NCI-H748 (cell line): ENCODE data around the gene CPM.
A peak's percentile ranks its signal among the peaks of the same experiment; 100 is the strongest.
"Not testable (repeated sequence)": the region's sequence is repeated elsewhere in the genome, so short reads cannot be mapped to it uniquely, and the experiment has no call there.

ENCODE experiments used
- DNase-seq: peaks from one replicate; lab custom pipeline; 2025; ENCODE audit not compliant: unreplicated experiment; lab: John Stamatoyannopoulos, UW

Gene CPM

DNA sequence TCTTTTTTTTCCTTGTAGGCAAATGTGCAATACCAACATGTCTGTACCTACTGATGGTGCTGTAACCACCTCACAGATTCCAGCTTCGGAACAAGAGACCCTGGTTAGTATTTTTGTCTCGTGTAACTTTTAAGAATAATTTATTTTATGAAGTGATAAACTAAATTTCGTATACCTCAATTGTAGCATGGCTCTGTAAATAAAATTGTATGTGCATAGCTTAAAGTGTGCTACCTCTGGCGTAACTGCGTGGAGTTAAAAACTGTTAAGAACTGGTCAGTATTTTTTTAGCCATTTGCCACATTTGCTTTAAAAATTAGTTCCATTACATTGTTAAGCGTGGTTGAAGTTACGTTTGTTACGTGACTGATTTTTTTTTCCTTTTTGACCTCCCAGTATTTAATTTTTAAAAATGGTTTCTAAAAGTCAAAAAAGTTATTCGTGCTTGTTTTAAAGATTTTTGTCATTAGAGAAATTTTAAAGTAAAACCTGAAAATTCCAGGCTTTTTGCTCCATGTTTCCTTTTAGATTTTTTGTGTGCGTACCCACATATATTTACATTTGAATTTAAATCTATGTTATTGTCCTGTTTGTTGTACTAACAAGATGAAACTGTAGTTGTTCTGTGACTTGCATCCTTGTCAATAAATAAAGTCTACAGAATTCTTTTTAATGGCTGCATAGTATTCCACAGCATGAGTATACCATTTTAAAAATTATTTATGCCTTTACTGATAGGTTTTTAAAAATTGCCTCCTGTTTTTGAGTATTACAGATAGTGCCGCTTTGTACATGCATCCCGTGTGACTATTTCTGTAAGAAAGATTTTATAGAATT lies 123.6 kb downstream of the CPM start:
- no peak for DNase-seq

- peak; percentile 97 for DNase-seq
Measured at GRCh38 chr12:68808388-68809189, 124.4 kb downstream of the CPM start.

DNA sequence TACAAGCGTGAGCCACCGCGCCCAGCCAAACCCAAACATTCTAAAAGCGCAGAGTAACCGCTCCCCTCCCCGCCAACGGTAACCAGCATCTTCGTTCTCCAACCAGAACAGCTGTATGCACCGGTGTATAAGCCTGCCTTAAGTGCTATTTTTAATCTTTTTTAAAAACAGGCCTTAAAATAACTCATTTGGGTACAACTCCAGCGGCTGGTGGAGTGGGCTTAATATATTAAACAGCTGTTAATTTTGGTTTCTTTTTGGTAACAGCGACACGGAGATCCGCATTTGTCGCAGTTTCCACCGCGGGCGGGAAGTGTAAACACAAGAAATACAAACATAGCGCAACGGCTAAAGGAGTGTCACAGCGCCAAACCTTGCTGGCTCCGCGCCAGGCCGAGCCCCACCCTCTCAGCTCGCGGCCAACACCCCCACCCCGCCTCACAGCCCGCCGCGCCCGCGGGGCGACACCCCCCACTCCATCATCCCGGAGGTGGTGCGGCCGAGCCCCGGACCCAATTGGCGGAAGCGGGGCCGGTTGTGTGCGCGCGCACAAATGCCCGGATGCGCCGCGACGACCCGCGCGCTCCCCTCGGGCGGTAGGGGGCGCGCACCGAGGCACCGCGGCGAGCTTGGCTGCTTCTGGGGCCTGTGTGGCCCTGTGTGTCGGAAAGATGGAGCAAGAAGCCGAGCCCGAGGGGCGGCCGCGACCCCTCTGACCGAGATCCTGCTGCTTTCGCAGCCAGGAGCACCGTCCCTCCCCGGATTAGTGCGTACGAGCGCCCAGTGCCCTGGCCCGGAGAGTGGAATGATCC lies 125.2 kb downstream of the CPM start, which contains the start of gene MDM2:
Gene MDM2, plus strand, starts transcription at position 602 of the 812 bp plus-strand sequence. CDS start 301 bp downstream, outside the sequence.
- DNase-seq, result peak; percentile 98

DNA sequence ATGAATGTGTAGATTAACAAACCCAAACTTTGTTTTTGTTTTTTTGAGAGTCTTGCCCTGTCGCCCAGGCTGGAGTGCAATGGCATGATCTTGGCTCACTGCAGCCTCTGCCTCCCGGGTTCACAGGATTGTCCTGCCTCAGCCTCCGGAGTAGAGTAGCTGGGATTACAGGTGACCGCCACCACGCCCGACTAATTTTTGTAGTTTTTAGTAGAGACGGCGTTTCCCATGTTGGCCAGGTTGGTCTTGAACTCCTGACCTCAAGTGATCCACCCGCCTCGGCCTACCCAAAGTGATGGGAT lies 125.7 kb downstream of the CPM start:
- DNase-seq, result not testable (repeated sequence)

DNA sequence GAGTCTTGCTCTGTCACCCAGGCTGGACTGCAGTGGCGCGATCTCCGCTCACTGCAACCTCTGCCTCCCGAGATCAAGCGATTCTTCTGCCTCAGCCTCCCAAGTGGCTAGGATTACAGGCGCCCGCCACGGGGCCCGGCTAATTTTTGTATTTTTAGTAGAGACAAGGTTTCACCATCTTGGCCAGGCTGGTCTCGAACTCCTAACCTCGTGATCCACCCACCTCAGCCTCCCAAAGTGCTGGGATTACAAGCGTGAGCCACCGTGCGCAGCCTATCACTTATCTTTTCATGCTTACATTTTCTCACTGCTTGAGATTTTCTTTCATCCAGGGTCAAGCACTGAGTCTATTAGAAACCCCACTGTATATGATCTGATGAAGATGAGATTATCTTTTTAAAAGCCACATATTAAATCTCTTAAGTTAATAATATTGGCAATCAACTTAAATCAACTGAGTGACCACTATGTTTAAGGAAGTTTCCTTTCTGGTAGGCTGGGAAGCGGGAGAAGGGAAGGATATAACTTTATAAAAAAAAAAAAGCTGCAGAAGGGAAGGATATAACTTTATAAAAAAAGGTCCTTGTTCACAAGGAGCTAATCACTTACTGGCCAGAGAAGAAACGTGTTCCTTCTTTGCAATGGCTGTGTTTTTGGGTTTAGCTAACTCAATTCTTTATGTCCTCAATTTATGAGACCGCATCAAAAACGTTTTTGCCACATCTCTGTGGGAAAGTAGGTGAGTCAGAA lies 126.3 kb downstream of the CPM start:
- no peak for DNase-seq

DNA sequence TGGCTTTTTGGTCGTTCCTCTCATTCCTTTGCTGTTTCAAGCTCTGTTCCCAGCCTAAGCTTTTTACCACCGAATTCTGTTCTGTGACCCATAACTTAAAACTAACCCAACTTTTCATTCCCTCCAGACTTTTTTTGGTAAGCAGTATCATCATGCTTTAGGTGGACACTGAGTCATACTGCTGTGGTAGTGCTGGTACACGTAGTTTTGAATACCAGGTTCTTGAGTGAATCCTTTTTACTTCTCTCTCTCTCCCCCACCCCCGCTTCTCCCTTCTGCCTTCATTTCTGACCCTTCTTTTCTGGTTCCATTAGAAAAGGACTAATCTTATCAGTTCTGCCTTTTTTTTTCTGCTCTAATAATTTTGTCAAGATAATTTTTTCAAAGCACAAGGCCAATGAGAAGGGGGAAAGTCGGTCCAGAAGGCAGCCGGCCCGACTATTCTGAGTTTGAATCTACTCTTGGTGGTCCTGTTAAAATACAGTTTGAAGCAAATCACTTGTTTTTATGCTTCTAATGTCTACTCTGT lies 127.3 kb downstream of the CPM start:
- no peak for DNase-seq

DNA sequence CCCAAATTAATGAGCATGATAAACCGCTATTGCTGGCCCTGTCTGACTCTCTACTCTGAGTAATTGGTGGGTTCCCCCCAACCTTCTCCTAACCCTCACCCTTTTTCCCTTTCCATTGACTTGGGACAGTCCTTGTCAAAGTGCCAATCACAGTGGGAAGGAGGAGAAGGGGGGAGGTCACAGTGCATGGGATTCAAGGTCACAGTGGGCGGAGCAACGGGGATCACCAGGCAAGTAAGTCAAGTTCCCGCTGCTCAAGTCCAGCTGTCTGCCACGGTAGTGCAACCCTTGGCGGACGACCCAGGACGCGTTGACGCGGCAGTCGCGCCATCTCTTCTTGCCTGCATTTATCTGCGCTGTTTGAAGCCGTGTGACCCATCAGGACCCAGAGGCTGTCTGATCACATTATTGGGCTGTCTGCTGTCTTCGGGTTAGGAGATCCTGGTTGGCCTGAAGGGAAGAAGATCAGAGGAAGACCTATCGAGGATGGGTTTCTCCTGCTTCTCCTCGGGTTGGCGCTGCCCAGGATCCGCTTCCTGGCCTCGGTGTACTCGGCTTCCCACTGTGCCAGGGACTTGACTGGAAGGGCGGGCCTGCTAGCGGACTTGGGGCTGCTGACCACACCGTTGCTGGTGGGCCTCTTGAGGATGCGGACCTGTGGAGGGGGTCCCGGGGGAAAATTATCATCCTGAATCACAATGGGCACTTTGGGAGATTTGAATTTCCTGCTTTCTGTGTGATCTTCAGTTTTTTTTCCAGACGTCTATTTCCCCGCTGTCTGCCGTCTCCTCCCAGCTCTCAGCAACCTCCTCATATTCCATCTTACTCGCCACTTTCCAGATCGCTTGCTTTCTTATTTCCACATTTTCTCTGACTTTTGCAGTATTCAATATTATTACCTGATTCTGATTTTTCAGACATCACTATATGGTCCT lies 128.0 kb downstream of the CPM start:
- no peak for DNase-seq

GRCh38 chr12:68803948-68804656 lies 128.9 kb downstream of the CPM start:
- DNase-seq, result no peak

GRCh38 chr12:68802911-68803651 lies 129.9 kb downstream of the CPM start:
- not testable (repeated sequence) for DNase-seq

- not testable (repeated sequence) for DNase-seq
Measured at GRCh38 chr12:68802372-68802745, 130.6 kb downstream of the CPM start.
